GM18858 (cell line): ENCODE data around the gene ERC2.
"Not testable (repeated sequence)": the region's sequence is repeated elsewhere in the genome, so short reads cannot be mapped to it uniquely, and the experiment has no call there.

Experiments used
- ATAC-seq: cut with Tn5 transposase; IDR thresholded peaks from one replicate; pipeline ENCODE4 v1.9.1; 2021; ENCODE audit not compliant: unreplicated experiment

The ERC2 gene

DNA sequence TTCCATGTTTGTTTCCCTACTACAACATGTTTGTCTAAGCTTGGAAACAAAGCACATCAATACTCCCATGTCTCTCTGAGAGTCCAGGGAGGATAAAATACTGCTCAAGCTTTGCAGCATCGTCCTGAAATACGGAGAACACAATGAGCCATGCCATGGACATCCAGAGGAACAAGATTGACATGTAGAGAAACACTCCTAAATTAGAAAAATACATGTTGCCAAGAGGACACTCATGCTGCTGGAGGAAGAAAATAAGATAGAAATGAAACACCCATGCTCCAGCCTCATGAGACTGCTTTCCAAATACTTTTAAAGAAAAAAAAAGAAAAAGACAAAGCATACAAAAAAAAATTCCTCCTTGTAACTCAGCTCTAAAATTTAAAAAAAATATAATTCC is 387.0 kb downstream of the ERC2 start:
- ATAC-seq = no peak

DNA sequence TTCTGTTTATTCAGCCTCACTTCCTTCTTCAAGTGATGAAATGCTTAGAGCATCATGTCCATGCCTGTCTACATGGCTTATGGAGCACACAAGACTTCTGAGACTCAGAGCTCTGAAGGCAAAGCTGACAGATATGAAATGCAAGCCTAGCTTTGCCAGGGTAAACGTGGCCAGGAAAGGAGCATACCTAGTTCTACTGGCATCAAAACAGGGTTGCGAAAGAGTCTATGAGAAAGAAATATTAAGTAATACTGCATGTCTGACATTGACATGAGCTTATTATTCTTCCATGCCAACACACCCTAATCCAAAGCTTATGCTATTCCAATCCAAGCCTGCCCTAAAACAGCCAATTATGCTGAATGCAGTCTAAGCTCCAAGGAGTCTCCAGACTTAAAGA is 391.5 kb downstream of the ERC2 start:
- ATAC-seq = no peak

DNA sequence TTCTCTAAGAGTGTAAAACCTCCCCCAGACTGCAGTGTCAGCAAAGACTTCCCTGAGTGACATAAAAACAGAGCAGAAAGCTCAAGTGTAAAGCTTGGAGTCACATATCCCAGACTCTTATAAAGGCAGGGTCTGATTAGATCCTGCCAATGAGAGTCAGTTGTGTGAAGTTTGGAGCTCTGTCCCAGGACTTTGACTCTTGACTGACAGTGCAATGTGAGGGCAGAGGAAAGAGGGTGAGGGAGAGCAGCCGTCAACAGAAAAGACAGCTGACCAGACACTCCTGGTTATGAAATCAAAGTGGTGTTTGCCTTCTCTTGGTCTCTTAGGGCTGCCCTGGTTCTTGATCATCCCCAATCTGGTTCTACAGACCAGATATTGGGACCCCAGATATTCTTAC is 393.2 kb downstream of the ERC2 start:
- no peak for ATAC-seq

DNA sequence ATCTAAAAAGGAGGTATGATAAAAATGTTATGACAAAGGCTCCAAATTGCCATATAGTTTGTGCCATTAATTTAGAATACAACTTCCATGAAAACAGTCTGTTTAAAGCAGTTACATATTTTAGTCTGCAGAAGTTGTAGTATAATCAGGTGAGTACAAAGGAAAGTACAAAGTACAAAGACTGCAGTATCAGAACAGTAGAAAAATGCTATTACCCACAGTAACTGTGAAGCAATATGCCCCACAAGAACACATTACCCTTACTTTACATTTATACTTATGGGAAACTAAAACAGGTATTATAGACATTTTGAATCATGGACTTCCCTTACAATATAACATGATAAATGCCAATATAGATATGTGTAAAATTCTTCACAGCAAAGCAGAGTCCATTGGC is 398.5 kb downstream of the ERC2 start:
- no peak for ATAC-seq

DNA sequence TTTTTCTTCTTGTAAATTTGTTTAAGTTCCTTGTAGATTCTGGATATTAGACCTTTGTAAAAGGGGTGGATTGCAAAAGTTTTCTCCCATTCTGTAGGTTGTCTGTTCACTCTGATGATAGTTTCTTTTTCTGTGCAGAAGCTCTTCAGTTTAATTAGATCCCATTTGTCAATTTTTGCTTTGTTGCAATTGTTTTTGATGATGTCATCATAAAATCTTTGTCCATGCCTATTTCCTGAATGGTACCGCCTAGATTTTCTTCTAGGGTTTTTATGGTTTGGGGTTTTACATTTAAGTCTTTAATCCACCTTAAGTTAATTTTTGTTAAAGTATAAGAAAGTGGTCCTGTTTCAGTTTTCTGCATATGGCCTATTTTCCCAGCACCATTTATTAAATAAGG is 401.9 kb downstream of the ERC2 start:
- ATAC-seq = not testable (repeated sequence)

DNA sequence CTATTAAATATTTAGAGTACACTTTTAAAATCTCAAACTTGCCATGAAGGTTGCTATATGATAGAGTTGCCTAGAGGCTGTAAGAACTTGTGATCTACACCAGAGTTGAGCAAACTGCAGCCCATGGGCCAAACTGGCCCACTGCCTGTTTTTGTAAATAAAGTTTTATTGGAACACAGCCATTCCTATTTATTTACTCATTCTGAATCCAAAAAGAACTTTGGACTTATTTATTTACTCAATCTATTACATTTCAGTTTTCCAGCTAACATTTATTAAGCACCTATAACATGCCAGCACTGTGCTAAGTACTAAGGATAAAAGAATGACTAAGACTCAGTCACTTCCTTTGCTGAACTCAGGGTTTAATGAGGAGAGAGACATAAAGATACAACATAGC is 403.6 kb downstream of the ERC2 start:
- ATAC-seq = no peak

DNA sequence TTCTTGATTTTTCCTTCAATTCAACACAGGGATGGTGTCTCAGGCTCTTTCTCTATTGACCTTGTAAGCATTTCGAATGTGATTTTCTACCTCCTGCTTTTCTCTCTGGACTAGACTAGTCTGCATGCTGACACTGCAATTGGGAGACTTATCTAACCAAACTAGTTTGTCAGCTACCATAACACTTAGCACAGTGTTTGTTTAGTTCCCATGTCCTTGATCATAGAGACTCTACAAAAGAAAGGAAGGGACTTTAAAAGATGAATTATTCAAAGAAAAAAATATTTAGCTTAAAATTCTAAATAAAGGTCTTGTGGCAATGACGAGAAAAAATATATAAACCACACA is 407.0 kb downstream of the ERC2 start:
- no peak for ATAC-seq

DNA sequence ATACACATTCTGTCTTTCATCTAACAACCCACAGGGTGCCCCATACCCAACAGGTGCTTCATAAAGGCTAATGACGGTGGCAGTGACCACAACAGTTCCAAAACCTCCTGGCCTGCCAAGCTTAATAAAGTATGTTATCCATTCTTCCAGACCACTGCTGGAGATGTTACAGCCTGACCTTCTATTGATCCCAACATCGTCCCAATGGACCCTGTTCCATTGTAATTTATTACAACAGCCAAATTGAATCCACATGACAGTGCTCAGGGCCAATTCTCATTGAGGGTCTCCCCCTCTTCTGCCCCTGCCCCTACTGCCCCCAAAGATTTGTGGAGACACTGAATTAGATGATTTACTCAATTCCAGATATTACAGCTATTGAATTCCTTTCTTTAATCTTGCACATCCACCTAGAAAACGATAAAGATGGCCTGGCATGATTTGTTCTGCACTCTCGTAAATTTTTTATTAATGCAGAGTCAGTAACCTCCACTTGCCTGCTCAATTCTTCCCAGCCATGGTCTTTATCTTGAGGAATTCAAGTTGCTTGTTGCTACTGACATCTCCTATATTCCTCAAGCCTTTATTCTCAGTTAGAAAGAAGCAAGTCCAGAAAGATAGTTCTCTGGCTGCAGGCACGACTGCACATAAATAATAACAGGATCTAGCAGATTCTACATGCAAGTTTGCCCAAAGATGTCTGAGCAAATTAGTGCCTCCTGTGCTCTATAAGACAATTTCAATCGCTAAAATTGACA is 407.6 kb downstream of the ERC2 start:
- ATAC-seq = no peak

DNA sequence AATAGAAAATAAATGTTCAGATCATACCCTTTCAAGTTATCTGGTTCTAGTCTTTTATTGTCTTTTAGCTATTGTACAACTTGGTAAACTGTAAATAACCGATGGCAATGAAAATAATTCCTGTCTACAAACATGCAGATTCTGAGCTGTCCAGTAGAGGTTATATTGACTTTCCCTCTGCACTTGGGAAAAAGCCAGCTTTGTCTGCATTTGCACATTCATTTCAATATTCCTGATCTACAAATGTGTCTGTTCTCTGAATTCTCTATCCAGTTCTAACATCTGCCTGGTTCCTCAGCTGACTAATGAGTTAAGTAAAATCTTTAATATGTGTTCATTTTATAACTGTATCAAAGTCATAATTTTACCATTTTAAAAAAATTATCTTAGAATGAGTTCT is 408.5 kb downstream of the ERC2 start:
- no peak for ATAC-seq

DNA sequence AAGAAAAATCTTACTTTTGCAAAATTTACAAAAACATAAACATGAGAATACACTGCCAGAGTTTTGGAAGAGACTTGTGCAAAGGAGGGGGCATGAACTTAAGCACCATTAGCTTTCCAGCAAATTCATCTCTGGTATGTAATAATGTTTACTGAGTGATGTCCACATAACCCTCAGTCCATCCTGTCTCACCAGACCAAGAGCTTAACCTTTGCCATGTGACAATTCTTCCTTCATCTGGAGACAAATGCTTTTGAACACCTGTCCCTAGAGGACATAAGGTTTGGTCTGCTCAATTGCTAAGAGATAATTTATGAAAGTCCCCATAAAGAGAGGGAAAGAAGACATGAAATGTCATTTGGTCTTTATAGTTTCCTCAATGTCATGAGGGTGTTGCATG is 412.3 kb downstream of the ERC2 start:
- ATAC-seq = no peak

DNA sequence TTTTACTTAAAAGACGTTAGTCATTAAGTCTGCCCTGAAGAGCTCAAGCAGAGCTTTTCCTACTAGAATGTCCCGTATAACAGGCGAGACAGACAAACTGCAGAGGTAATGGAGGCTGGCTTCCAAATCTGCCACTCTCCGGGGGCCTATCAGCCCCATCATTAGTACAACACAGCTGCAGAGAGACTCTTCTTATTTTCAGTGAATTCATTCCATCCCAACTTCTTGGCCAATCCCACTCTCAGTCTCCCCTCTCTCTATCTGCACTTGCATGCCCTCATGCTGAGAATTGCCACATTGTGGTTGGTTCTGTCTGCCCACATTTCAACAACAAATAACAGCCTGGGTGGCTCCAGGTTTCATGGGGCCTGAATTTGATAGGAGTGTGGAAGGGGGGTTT is 412.7 kb downstream of the ERC2 start:
- no peak for ATAC-seq

DNA sequence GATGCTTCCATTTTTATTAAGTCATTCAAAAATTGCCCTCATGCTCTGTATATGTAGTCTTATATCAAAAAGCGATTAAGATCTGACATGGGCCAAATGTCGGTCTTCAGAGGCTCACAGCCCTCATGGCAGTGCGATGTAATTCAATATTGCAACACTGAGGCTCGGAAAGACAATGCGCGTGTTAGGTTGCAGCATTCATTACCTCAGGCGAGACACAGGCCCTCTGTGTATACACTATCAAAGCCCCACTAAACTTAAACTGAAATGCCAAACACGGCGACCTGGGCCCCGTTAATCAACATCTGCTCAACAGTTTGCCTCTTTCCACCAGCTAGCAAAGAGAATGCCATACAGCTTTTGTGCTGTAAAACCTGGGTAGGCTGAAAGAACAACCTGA is 413.4 kb downstream of the ERC2 start:
- no peak for ATAC-seq

DNA sequence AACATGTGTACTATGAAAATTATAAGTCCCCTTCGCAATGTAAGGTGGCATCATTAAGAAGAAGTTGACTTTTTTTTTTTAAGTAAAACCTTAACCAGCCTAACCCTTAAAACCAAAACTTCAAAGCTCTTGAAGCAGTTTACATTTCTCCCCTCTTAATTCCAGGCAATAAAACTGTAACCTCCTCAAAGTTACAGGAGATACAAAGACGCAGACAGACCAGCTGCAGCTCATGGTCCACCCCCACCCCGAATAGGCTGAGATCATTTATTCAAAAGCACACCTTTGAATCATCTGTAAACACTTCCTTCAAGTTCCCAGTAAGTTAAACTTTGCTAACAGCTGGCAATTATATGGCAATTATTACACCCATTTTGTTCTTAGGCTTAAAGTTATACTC is 414.5 kb downstream of the ERC2 start:
- no peak for ATAC-seq

DNA sequence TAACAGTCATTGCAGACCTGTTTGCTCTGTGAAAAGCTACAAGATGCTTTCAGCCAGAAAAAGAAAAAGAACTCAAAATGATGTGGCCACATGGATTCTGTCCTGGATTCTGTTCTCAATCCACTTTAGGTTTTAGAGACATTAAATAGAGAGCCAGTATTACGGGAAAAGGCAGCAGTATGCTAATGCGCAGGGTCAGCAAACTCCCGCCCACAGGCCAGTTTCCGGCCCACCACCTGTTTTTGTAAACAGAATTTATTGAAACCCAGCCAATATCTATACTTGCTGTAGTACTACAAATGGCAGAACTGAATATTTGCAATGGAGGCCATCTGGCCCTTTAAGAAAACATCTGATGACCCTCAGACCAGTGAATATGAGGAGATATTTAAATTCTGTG is 416.1 kb downstream of the ERC2 start:
- ATAC-seq = no peak

DNA sequence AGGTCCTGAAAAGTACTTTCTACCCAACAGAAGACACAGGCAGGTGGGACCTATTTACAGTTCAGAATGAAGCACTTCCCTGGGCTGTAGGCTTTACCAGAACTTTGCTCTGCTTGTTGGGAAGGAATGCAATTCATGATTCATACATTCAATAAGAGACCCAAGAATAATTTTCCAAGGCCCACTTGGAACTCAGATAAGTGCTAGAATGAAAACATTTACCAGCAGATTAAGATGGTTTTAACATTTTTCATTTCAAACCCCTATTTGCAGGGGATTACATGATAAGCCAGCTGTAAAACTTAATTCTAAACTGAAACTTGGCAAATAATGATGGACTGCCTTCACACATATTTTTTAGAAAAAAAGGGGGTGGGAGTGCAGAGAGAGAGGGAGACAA is 417.2 kb downstream of the ERC2 start:
- no peak for ATAC-seq

DNA sequence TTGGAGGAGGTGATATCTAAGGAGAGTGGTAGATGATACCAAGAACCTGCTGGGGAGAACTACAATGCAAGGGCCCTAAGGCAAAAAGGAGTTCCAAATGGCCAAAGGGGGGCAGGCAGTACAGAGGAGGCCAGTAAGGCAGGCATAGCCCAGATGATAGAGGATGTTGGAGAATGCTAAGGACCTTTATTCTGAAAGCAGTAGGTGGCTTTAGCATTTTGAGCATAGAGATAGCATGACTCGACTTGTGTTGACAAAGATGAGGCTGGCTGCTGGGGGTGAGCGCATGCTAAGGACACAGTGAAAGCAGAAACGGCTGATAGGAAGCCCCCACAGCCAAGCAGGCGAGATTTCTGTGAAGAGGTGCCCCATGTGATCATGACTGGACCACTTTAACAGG is 419.3 kb downstream of the ERC2 start:
- ATAC-seq = no peak

DNA sequence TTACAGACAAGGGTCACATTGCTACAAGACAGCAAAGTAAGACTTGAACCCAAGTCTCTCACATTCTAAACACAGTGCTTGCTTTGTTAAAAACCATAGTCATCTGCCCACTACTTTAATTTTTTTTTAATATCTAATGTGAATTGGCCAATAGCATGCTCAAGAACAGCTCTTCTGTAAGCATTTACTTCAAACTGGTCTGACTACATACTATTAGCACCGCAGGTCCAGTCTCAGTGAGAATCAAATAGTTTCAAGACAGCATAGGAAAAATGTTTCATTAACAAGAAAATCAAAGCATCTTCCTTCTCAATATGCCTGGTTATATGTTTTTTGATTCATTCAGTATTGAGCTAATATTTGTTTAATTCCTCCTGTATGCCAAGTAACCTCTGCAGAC is 419.9 kb downstream of the ERC2 start:
- no peak for ATAC-seq

DNA sequence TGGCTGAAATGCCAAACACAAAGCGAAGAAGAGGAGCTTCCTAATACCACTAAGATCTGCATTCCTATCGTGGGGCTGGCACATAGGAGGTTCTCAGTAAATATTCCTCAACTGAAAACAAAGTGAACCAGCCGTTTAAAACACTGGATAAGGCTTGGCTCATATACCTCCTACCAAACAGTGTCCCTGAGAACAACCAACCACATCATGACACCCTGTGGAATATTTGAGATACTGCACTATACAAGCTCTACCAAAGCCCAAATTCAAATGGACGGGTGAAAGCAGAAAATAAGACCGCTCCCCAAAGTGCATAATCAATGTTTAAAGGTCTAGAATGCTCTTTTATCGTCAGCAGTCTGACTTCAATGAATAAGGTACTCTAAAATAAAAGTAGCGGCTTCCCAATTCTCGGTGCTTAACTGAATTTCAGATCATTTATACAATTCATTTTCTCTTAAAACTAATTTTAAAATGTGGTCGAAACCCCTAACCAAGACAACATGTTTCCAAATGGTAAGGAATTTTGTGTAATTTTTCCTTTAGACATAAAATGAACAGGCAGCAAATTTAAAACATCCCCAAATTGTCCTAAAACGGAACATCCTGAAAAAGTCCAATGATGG is 425.8 kb downstream of the ERC2 start:
- no peak for ATAC-seq

DNA sequence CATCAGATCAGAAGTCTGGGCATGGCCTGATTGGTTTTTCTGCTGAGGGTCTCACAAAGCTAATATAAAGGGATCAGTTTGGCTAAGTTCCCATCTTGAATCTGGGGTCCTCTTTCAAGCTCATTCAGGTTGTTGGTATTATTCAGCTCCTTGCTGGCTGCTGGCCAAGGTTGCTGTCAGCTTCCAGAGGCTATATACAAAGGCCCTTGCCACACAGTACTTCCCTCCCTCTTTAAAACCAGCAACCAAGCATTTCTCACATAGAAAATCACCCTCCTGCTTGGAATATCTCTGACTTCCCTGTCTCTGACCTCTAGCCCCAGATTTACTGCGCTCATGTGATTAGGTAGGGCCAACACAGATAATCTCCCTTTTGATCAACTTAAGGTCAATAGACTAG is 442.9 kb downstream of the ERC2 start:
- no peak for ATAC-seq

DNA sequence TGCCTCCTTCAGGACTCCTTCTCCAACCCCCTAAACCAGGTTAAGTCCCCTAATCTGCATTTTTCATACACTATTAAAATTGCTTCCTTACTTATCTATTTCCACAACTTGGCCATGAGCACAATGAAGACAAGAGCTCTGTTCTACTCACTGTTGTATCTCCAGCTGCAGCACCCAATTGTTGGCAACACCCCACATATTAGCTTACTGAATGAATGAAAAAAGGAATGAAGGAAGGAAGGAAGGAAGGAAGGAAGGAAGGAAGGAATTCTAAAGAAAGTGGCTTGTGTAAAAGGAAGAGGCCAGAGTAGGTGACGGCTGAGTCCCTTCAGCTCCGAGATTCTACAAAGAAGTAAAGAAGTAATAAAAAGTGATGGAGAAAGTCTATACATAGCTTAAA is 444.7 kb downstream of the ERC2 start:
- no peak for ATAC-seq

DNA sequence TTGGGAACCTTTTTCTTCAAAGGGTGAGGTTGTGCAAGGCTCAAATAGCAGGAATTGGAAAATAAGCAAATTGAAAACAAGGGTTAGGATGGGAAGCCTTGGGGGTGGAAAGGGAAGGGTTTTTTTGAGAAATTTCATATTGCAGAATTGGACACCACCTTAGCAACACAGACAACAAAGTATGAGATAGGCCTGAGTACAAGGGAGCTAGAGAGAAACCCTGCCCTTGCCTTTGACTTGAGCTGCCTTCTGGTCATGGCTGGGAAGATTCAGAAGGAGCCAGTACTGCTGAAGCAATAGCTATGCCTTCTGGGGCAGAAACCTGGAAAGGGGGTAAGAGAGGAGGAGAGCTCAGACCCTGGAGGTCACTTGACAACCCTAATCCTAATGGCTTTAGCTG is 445.6 kb downstream of the ERC2 start:
- no peak for ATAC-seq

DNA sequence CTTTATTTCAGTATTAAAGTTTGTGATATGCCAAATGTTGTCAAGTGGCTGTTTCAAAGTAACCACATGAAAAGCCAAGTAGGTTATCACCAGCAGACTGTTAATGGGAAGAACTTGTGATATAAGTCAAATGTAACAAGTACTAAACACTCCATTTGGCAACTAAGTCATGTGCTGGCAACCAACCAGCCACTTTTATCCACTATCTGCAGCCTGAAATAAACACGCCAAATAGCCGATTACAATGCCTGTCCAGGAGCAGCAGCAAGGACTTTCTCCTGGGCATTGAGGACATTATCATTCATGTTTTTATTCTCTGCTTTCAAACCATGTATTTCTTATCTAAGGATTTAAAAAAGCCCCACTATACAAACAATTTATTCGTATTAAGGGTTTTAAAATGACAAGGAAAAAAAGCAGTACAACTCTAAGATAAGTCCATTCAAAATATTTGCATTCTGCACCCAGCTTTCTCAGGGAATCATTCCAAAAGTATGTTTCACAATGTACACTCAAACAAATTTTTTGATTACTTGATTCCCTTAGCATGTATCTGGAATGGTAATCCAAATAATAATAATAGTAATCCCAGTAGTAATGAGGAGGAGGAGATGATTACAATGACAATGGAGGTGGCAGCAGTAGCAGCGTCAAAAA is 448.6 kb downstream of the ERC2 start:
- no peak for ATAC-seq

DNA sequence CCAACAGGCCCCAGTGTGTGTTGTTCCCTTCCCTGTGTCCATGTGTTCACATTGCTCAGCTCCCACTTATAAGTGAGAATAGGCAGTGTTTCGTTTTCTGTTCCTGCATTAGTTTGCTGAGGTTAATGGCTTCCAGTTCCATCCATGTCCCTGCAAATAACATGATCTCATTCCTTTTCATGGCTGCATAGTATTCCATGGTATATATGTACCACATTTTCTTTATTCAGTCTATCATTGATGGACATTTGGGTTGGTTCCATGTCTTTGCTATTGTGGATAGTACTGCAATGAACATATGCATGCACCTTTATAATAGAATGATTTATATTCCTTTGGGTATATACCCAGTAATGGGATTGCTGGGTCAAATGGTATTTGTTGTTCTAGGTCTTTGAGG is 452.9 kb downstream of the ERC2 start:
- not testable (repeated sequence) for ATAC-seq
